NB4 (cell line): ENCODE results near the gene NDUFB1.

ENCODE experiments used
- DNase-seq: peaks from one replicate; pipeline ENCODE4 v3.0.0; 2010; ENCODE audit warnings: low read depth
- H3K4me3 ChIP-seq: one replicate; pipeline ENCODE4 v1.5.1; 2011; ENCODE audit warnings: mild to moderate bottlenecking, low read depth, low read length, moderate library complexity
- MAX ChIP-seq: IDR thresholded peaks from 2 replicates; pipeline ENCODE4 v1.6.1; 2011; ENCODE audit warnings: low read depth, low read length
- MYC ChIP-seq: IDR thresholded peaks from 2 replicates; pipeline ENCODE4 v1.6.1; 2011; ENCODE audit warnings: low read depth, low read length
- POLR2A ChIP-seq: IDR thresholded peaks from 2 replicates; pipeline ENCODE4 v1.6.1; 2011; ENCODE audit warnings: mild to moderate bottlenecking; ENCODE audit not compliant: insufficient read length; ENCODE audit errors: extremely low read depth
- TF ChIP-seq, protein P1 (sequence below): IDR thresholded peaks from one replicate; pipeline ENCODE4 v1.5.1; 2012; ENCODE audit warnings: low read depth, low read length

Gene NDUFB1

DNA sequence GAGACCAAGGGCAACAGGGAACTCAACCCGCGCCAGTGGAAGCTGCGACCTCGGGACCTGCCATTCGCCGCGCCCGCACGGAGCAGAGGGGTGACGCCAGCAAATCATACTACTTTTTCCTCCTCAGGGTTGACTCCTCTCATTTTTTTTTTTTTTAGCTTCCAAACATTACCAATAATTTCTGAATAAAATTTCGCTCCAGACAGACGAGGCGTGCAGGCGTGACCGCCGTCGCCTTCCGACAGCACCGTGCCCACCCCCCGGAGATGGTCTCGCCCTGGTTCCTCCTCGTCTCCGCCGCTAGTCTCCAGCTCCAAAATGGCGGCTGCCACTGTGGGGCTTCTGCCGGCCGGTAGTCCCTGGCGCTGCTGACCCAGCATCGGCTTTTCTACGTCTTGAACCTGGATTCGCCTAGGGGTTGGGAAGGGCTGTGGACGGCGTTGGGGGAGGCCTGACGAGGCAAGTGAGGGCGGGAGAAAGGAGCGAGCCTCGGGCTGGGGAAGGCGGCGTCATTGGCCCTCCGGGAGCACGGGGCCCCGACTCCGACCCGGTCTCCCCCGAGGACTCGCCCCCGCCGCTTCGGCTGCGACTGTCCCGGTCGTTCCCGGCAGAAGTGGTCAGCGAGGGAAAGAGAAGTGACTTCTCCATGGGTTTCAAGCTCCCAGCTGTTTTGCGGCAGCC, at the start of gene NDUFB1, which contains the start of gene CPSF2:
Gene NDUFB1, minus strand, starts transcription at position 37 of the 681 bp plus-strand sequence. CDS start 4,069 bp downstream, outside the sequence.
Gene CPSF2, plus strand, starts transcription at position 300 of the 681 bp plus-strand sequence. CDS start 9,016 bp downstream, outside the sequence.
- peak; percentile 84 for DNase-seq
- H3K4me3 ChIP-seq = peak within 1 kb of the TSS; percentile 93
- no peak for TF ChIP-seq MYC
- peak; percentile 80 for TF ChIP-seq POLR2A
- TF ChIP-seq, protein P1, sequence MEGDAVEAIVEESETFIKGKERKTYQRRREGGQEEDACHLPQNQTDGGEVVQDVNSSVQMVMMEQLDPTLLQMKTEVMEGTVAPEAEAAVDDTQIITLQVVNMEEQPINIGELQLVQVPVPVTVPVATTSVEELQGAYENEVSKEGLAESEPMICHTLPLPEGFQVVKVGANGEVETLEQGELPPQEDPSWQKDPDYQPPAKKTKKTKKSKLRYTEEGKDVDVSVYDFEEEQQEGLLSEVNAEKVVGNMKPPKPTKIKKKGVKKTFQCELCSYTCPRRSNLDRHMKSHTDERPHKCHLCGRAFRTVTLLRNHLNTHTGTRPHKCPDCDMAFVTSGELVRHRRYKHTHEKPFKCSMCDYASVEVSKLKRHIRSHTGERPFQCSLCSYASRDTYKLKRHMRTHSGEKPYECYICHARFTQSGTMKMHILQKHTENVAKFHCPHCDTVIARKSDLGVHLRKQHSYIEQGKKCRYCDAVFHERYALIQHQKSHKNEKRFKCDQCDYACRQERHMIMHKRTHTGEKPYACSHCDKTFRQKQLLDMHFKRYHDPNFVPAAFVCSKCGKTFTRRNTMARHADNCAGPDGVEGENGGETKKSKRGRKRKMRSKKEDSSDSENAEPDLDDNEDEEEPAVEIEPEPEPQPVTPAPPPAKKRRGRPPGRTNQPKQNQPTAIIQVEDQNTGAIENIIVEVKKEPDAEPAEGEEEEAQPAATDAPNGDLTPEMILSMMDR = no peak
- no peak for TF ChIP-seq MAX

DNA sequence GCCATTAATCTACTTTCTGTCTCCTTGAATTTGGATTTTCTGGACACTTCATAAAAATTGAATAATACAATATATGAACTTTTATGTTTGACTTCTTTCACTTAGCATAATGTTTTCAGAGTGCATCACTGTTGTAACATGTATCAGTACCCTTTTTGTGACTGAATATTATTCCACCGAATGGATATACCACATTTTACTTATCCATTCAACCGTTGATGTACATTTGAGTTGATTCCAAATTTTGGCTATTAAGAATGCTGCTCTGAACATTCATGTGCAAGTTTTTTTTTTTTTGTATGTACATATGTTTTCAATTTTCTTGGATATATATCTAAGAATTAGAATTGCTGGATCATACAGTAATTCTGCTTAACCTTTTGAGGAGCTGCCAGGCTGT, 43.5 kb upstream of the NDUFB1 start:
- TF ChIP-seq MAX (no peak), MYC (no peak)
- TF ChIP-seq, protein P1 = no peak
- DNase-seq = no peak
- H3K4me3 ChIP-seq = no peak overlapping the region

- no peak for DNase-seq
- TF ChIP-seq MYC = no peak
- TF ChIP-seq MAX = no peak
- TF ChIP-seq, protein P1 = no peak
- TF ChIP-seq POLR2A = no peak
- H3K4me3 ChIP-seq = no peak overlapping the region
These were observed 40.0 kb upstream of the NDUFB1 start for GRCh38 chr14:92161521-92161920.

- DNase-seq = peak; percentile 52
- no peak overlapping the region for H3K4me3 ChIP-seq
- no peak for TF ChIP-seq POLR2A
- TF ChIP-seq, protein P1 = no peak
- no peak for TF ChIP-seq MAX
- TF ChIP-seq MYC = no peak
These were observed 39.1 kb upstream of the NDUFB1 start for GRCh38 chr14:92160619-92161018.

- TF ChIP-seq POLR2A (no peak), MYC (no peak), MAX (no peak)
- TF ChIP-seq, protein P1 = no peak
- no peak overlapping the region for H3K4me3 ChIP-seq
- no peak for DNase-seq
These were observed 32.9 kb upstream of the NDUFB1 start for GRCh38 chr14:92154283-92154942.
